HG03460 (cell line): Measurements from ENCODE around the gene LRPPRC.

Experiments
- ATAC-seq: cut with Tn5 transposase; IDR thresholded peaks from one replicate; pipeline ENCODE4 v1.9.1; 2021; ENCODE audit not compliant: unreplicated experiment

Gene LRPPRC

DNA sequence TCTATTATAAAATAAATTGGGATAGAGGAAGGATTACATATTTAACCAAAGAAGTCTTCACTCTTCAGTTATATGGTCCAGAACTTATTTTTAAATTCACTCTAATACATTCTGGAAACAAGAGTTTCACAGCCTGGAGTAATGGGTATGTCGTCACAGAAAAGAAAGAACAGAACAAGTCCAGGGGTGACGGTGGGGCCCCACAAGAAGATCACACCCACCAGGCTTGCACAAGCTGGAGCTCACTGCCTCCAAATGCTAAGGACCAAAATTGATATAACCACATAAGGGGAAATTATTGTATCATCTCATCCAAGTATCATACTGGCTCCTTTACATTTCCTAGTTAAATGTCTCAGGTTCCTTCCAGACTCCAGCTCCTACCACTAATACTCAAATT, 11.3 kb downstream of the LRPPRC start:
- ATAC-seq = no peak

GRCh38 chr2:43980902-43981301, 14.9 kb downstream of the LRPPRC start:
- ATAC-seq = no peak

GRCh38 chr2:43977677-43978375, 18.0 kb downstream of the LRPPRC start:
- ATAC-seq = no peak

DNA sequence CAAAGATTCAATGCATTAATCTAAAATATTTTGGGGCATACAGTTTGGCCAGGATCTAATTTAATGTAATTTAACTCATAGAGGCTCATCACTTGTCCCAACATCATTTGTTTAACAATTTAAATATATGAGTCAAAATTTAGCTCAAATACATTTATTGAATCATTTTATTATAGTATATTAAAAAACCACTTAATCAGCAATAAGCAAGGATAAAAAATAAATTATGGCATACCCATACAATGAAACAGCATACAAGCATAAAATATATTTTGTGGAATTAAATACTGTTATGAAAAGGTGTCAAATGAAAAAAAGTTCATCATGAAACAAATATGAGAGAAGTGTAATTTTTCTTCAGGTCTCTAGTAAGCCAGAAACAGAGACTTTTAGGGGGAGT, 34.9 kb downstream of the LRPPRC start:
- no peak for ATAC-seq

- no peak for ATAC-seq
These were observed 37.2 kb downstream of the LRPPRC start for GRCh38 chr2:43958397-43959275.

- ATAC-seq = no peak
These were observed 45.3 kb downstream of the LRPPRC start for GRCh38 chr2:43950383-43951008.

- no peak for ATAC-seq
These were observed 47.4 kb downstream of the LRPPRC start for GRCh38 chr2:43948370-43948769.

DNA sequence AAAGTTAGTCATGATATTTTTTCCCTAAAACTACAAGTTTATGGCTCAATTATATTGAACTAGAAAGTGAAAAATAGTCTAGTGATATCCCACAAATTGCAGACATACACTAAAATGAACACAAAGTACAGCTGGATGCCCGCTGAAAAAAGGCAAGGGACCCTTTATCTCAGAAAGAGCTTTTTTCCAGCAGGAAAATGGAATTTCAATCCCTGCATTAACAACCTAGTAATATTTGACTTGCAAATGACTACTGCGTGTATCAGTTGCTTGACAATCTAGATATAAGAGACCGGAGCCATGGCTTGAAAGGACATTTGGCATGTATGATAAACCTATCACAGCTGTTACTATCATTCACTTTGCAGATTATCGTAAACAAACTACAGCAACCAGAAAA, 49.1 kb downstream of the LRPPRC start:
- no peak for ATAC-seq

DNA sequence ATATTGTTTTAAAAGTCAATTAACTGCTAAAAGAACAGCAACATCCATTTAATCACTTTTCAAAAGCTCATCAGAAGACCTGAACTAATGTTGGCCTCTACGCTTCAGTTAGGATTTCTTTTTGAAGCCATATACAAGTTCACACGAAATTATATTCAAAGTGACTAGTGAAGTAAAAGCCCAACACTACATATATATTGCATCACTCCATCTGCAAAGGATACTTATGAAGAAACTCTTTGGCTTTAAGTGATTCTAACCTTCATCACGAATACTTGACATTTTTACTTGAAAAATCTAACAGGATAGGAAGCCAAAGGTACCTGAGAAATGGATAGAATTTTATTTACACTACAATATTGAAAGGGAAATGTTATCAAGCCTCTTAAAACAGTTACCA, 50.4 kb downstream of the LRPPRC start:
- ATAC-seq = no peak

- no peak for ATAC-seq
These were observed 50.9 kb downstream of the LRPPRC start for GRCh38 chr2:43944915-43945314.

GRCh38 chr2:43943809-43944452, 51.9 kb downstream of the LRPPRC start:
- no peak for ATAC-seq

- no peak for ATAC-seq
These were observed 52.5 kb downstream of the LRPPRC start for GRCh38 chr2:43943323-43943722.

GRCh38 chr2:43942881-43943280, 52.9 kb downstream of the LRPPRC start:
- ATAC-seq = no peak

GRCh38 chr2:43941966-43942365, 53.8 kb downstream of the LRPPRC start:
- no peak for ATAC-seq

DNA sequence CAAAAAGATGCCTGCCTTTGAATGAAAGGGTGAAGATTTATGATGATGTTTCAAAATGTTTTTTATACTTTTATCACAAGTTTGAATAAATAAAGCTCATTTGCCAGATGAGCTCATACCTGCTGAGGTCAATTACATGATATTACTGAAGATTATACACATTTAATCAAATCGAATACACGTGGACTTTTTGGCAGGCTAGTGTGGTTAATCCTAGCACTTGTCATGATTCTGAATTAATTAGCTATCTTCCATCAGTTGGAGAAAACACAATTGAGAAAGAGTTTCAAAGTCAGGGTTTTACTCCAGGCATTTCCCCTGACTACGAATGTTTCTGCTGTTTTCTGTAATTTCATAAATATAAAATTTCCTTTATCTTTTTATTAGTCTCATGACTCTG, 54.4 kb downstream of the LRPPRC start:
- no peak for ATAC-seq

GRCh38 chr2:43939695-43940256, 56.0 kb downstream of the LRPPRC start:
- no peak for ATAC-seq

GRCh38 chr2:43937269-43937820, 58.4 kb downstream of the LRPPRC start:
- no peak for ATAC-seq

- no peak for ATAC-seq
These were observed 61.2 kb downstream of the LRPPRC start for GRCh38 chr2:43934567-43934966.

DNA sequence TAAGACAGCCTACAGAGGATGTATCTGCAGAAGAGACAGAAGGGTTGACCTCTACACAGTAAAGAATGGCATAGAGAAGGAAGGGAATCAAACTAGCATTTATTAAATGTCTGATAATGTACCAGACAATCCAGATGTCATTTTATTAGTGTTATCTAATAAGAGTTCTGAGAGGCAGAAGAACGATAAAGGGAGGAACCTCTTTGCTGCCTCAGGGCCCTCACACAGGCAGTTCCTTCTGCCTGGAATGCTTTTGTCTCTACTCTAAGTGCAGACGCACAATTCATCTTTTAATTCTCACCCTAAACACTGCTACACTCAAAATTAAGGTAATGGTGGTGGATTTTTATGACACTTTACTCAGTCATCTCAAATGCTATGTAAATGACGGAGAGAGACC, 64.5 kb downstream of the LRPPRC start:
- ATAC-seq = no peak

GRCh38 chr2:43927442-43927841, 68.3 kb downstream of the LRPPRC start:
- ATAC-seq = no peak

- ATAC-seq = no peak
These were observed 70.4 kb downstream of the LRPPRC start for GRCh38 chr2:43925431-43925830.
